NT2/D1 (cell line): ENCODE measurements around the gene TCERG1L.

ENCODE experiments used
- SUZ12 ChIP-seq: IDR thresholded peaks from 2 replicates; pipeline ENCODE4 v1.6.1; 2011; ENCODE audit not compliant: insufficient read length, insufficient read depth; ENCODE audit errors: extremely low read depth
- YY1 ChIP-seq: IDR thresholded peaks from 2 replicates; pipeline ENCODE4 v1.6.1; 2011; ENCODE audit not compliant: insufficient read length, insufficient read depth
- ZNF274 ChIP-seq: IDR thresholded peaks from 2 replicates; pipeline ENCODE4 v1.6.1; 2011; ENCODE audit warnings: mild to moderate bottlenecking, low read depth, low read length

- TF ChIP-seq YY1 (no peak), ZNF274 (no peak), SUZ12 (no peak)
Observed at GRCh38 chr10:131058799-131059198, 252.7 kb downstream of the TCERG1L start.
